NCI-H226 (cell line): ENCODE measurements around the gene CLEC3B.
A peak's percentile ranks its signal among the peaks of the same experiment; 100 is the strongest.
"Not testable (repeated sequence)": the region's sequence is repeated elsewhere in the genome, so short reads cannot be mapped to it uniquely, and the experiment has no call there.

Experiments used
- DNase-seq: peaks from one replicate; pipeline ENCODE4 v3.0.0-alpha.2; 2015

The CLEC3B gene

DNA sequence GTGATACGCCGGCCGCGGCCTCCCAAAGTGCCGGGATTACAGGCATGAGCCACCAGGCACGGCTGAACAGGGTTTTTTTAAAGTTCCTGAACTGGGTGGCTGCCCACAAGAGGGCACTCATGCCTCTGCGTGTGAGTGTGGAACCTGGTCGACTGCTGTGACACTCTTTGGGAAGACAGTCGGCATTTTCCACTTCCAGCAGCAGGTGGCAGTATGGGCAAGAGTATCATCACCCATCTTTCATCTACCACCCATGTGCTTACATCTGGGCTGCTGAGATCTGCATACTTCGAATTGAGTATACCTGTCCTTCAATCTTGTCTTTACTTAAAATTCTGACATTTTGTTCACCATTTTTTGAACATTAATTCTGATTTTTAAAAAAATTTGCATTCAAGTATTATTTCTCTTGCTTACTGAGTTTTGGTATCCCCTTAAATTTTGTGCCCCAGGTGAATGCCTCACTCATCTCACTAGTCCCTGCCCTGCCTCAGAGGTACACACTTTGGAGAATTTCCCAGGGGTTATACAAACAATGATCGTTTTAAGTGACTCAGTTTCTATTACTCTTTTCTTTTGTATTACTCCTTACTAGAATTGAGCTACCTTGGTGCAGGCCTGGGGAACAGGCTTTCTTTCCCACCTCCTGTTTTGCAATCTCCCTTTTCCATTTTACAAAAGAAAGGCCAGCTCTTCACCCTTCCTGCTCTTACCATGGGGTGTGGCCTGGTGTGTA, 11.8 kb downstream of the CLEC3B start:
- peak; percentile 68 for DNase-seq

DNA sequence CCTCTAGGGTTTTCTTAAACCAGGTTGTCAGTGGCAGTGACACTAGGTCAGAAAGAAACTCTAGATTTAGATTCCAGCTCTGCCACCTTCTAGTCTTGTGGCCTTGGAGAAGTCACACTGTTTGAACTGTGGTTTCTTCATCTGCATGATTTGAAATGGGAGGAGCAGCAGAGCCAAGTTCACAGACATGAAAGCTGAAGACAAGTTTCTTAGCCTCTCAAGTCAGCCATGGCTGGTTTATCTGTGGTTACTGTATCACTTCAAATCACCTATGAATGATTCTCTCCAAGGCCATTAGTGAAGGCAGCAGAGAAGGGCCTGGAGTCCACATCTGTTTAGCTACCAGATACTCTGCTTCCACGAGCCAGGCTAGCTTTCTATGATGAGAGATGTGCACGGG, 15.6 kb downstream of the CLEC3B start:
- DNase-seq: no peak

DNA sequence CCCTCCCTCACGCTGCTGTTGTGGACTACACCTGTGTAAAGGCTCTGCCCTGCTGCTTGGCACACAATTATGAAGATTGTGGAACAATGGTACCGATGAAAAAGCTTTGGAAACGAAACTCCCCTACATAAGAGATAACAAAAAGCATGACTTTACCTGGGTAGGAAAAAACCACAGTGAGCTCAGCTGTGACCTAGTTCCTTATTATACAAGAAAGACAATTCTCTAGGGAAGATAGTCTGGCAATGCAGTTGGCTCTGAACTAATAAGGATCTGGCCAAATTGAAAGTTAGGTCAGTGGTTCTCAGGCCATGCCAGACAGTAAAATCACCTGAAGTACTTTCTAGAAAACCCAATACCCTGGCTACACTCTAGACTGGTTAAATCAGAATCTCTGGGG, 16.1 kb downstream of the CLEC3B start:
- no peak for DNase-seq

DNA sequence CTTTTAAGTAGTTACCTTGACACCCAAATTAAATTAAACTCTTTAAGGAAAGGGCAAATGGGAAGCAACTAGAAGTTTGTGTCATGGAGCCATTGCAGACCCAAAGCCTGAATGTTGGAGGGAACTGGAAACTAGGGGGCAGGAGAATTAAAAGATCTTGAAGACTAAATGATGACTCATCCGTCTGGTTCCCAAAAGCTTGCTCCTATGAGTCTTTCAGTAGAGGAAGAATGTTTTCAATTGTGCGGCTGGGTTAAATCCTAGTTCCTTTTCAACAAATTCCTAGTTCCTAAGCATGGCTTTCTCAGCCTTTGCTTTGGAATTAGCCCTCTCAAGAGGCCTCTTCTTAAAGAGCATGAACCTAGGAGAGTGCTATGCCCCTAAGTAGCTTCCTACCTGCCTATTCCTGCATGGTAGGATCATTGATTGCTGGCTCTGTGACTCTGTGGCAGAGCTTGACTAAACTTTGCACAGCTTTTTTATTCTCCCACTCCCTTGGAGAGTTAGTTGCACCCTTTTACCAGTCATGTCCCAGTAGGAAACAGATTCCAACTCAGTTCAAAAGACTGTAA, 17.7 kb downstream of the CLEC3B start:
- peak; percentile 34 for DNase-seq

DNA sequence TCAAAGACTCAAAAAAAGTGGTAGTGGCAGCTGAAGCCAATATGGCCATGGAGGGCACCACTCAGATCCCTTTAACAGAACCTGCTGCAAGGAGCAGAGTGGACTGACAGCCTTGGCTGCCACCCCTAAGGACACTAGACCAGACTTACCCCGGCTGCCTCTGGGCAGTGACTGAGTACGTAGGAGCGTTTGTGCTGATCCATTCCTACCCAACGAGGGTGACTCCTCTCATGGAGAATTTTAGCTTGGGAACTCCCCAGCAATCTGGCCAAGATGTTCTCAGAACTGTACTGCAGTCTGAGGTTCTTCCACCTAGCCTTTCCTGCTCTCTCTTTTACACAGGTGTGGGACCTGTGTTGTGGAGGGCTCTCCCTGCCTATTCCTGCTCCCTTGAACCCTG, 22.1 kb downstream of the CLEC3B start:
- DNase-seq: no peak

DNA sequence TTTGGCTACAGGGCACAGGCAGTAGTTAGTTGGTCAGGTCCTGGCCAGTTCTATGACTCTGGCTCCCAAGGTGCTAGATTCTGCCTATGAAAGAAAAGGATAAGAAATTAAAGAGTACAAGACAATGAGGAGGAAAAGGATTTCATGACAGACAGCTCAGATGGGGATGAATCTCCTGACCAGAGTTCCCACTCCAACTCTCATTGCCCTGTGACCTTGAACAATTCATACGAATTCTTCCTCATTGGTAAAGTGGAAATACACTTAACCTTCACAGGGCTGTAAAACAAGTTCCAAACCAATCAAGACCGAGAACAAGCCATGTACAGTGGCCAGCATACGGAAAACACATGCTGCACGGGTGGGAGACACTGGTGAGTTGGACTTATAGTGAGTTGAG, 23.7 kb downstream of the CLEC3B start:
- DNase-seq: no peak

DNA sequence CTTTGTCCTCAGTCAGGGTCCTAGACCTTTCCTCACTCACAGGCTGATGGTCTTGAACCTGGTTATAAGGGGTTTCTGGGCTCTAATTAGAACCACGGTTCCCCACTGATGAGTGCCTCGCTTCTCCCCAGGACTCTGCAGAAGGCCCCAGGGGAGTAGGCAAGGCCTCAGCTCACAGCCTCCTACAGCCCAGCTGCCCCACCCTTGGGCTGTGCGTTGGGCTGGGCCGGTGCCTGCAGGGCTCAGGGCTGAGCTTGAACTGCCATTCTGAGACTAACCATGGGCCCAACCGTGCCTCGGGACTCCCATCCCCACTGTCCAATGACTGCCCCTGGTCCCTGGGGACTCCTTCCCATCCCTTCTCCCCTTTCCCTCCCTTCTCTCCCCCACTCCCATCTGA, 25.6 kb downstream of the CLEC3B start:
- no peak for DNase-seq

DNA sequence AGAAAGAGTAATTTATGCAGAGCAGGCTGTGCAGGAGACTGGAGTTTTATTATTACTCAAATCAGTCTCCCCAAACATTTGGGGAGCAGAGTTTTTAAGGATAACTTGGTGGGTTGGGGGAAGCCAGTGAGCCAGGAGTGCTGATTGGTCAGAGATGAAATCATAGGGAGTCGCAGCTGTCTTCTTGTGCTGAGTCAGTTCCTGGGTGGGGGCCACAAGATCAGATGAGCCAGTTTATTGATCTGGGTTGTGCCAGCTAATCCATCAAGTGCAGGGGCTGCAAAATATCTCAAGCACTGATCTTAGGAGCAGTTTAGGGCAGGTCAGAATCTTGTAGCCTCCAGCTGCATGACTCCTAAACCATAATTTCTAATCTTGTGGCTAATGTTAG, 27.7 kb downstream of the CLEC3B start:
- DNase-seq: not testable (repeated sequence)

DNA sequence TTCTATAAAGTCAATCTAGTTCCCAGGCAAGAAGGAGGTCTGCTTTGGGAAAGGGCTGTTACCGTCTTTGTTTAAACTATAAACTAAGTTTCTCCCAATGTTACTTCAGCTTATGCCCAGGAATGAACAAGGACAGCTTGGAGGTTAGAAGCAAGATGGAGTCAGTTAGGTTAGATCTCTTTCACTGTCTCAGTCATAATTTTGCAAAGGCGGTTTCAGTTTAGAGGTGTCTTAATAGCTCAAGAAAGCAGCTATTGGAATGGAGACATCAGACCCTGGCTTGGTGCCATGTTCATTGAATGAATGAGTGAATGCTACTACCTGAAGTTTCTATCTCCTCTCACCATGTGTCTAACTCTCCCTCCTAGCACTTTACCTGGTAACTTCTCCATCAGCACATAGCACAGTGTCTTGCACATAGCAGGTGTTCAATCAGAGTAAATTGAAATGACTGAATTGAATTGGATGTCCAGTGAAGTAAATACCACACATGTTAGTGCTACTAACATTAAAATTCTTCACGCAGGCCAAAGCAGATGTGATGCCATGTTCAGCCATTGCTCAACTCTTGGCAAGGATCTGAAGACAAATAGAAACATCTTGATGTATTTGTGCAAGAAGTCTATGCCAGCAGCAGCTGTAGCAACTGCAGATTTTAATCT, 28.2 kb downstream of the CLEC3B start:
- no peak for DNase-seq

DNA sequence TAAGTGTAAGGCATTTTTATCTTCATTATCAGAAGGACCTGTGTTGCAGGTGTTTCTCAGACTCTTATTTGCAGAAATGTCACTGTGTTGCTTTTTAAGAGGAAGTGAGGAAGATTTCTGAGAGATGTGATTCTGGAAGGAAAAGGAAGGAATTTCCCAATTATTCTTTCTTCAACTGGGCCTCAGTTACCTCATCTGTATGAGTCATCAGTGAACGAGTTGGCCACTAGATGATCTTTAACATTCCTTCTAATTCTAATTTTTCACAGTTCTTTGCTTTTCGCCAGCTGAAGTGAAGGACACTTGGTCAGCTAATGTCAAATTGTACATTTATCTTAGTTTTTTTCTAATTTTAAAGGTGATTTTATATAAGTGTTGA, 28.9 kb downstream of the CLEC3B start:
- DNase-seq: peak; percentile 46

DNA sequence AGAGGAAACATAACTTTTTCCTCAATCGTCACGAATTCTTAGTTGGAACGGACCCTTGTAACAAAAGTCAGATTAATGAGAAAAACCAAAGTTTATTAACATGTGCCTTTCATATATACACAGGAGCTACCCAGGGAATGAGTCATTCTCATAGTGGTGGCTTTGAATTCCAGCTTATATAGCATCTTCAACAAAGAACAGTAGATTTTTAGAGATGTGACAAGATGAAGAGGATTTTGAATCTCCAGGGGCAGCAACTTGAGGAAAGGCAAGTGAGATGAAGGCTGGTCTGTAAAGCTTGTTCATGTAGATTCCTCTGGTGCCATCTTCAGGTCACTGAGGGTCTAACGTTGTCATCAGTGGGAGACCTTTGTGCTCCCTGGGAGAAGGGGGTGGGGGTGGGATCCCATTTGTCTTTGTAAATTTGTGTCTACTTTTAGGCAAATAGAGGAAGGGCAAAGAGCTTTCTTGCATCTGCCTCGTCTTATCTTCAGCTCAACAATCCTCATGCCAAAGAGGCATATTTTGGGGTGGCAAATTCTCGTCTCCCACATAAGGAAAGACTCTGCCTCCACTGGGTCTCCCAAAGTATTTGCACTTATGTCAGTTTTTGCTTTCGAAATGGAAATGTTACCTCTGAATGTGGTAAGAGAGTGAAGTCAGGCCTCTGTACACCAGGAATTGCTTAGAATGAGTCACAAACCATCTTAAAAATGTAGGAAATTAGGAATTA, 29.5 kb downstream of the CLEC3B start:
- peak; percentile 62 for DNase-seq

DNA sequence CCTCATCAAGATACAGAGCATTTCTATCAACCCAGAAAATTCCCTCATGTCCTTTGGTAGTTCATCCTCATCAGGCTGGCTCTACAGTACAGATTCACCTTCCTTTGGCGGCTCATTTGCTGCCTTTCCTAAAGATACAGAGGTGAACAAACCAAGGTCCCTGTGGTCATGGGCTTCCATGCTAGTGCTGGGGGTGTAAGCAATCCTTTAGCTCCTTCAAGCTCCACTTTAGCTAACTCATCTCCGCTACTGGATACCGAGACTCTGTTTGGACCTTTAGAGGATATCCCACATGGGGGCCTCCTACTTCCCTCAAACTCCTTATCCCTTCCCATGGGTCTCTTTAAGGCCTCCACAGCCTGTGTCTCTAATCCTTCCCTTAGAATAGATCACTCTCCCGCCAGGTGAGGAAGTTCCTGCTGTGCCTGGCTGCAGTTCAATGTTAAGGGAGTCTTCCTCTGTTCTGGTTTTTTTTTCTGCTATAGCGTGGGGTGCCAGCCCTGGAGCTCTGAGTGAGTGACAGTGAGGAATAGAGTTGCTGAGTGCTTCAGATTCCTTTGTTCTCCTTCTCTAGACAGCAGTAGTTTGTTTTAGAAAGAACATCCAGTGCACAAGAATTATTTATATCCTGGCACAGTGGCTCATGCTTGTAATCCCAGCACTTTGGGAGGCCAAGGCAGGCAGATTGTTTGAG, 30.7 kb downstream of the CLEC3B start:
- DNase-seq: peak; percentile 34

DNA sequence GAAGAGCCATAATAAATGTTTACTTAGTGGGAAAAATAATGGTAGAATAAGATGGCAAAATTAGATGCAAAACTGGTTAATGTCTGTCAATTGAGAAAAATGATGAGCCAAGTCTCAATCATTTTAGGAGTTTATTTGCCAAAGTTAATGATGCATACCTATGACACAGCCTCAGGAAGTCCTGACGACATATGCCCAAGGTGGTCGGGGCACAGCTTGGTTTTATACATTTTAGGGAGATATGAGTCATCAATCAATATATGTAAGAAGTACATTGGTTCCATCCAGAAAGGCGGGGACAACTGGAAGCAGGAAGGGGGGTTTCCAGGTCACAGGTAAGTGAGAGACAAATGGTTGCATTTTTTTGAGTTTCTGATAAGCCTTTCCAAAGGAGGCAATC, 31.5 kb downstream of the CLEC3B start:
- no peak for DNase-seq

DNA sequence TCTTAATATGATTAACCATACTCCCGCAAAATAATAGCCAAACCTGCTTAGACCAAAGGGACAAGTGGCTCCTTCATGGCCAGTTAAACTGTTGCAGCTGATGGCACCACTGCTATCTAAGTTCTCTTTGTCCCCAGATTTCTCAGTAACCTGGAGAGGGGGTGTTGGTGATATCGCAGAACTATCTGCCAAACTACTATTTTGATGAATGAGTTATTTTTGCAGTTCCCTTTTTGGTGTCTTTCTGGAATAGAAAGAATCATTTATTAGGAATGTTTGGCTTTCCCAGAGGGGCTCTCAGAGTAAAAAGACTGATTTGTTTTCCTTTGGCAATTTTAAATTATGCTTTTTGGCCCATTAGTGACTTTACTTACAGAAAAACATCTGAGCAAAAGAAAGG, 33.0 kb downstream of the CLEC3B start:
- DNase-seq: no peak

DNA sequence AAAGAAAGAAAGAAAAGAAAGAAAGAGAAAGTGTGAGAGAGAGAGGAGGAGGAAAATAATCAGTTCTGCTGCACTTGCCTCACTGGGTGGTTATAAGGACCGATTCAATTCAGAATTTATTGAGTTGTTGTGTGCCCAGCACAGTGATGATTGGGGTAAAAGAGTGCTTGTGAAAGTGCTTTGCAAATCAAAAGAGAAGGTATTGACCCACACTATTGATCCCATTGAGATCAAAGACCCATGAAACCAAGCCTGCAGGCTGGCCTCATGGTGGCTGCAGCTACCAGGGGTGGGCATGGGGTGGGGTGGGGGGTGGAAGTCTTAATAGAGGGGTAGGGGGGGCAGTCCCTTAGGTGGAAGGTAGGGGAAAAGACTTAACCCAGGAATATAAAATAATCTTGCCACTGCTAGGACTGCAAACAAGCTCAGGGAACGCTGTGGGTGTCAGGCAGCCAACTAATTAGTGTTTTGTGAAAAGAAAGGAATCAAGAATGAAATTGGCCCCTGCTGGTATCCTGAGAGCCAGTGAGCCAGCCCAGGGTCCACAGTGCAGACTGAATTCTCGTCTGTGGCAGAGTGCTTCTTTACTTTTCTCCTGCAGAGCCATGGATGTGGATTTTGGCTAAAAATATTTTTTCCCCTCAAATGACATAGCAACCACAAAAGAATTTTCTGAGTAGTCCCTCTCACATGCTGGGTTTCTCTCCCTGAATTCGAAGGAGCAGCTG, 34.2 kb downstream of the CLEC3B start:
- DNase-seq: no peak

DNA sequence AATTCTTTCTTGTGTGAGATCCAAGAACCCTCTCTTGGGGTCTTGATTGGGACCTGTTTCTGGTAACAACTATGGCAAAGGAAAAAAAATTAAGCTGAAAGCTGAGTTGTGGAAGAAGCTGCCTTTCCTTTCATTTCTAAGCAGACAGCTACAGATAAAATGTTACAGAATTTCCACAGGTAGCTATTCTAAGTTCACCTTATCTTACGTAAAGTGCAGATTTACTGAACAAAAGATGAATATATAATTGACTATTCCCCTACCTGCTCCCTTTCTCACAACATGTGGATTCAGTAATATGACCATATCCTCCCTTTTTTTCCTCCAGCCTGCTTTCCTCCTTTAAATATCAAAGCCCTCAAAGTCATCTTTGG, 36.6 kb downstream of the CLEC3B start:
- DNase-seq: no peak

DNA sequence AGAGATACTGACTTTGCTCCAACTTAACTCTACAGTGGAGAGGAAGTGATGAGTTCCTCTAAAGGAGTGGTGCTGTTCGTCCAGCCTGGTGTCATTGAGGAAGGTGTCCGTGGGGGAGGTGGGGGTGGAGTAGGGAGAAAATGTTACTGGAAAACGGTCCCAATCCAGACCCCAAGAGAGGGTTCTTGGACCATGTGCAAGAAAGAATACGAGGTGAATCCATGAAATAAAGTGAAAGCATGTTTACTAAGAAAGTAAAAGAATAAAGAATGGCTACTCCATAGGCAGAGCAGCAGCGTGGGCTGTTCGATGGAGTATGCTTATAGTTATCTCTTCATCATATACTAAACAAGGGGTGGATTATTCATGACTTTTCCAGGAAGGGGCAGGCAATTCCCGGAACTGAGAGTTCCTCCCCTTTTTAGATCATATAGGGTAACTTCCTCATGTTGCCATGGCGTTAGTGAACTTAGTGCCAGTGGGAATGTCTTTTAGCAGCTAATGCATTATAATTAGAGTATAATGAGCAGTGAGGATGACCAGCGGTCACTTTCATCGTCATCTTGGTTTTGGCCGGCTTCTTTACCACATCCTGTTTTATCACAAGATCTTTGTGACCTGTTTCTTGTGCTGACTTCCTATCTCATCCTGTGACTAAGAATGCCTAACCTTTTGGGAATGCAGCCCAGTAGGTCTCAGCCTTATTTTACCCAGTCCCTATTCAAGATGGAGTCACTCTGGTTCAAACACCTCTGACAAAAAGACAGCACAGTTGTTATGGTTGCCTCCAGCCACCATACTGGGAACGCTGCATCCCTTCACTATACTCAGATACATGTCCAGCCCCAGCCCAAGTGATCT, 38.6 kb downstream of the CLEC3B start:
- DNase-seq: peak; percentile 10

DNA sequence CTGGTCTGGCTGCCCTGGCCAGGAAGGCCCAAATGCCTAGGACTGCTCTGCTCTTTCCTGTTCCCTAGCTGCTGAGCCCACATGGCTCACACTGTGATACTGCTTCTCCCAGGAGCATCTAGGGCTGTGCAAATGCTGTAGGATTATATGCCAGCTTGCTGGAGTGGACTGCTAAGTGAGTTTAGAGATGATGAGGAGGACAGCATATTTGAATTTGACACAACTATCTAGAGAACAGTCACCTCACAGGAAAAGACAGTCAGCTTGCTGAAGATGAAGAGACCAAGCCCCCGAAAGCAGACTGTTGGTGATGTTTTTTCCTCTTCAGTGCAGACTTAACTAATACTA, 39.2 kb downstream of the CLEC3B start:
- no peak for DNase-seq

DNA sequence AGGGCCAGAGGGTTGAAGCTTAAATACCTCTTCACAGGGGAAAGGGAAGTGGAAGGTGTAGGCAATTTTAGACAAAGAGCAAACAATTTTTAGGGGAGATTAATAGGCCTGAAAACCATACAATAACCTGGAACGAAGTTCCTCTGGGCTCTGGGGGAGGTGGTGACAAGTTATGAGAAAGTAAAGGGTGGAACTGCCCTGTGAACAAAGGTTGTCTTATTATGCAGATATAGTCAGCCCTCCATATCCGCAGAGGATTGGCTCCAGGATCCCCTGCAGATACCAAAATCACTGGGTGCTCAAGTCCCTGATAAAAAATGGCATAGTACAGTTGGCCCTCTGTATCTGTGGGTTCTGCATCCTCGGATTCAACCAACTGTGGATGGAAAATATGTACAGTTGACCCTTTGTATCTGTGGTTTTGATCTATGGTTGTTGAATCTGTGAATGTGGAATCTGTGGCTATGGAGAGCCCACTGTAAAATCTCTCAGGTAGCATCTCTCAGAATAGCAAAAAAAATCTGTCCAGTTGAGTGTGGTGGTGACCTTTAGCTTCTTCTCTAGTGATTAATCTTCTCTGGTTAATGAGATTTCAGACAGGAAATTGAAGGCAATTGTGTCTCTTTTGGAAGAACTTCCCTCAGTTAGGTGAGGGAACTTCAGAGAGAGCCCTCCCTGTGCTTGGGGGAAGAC, 40.2 kb downstream of the CLEC3B start:
- no peak for DNase-seq

DNA sequence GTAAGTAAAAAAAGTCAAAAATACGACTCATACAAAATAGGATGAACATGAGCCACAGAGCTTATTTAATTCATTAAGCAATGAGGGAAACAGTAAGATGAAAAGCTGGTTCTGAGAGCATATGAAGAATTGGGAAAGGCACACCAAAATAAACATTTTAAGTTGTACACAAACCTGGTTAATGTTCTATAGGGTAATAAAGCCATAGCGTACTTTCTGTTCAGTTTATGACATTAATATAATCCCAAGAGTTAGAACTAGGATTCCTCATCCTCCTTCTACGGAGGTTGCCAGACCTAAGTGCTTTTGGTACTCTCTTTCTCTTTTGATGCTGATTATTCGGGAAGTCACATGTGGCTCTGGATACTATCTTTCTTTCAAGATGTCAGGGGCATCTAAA, 41.4 kb downstream of the CLEC3B start:
- DNase-seq: no peak

DNA sequence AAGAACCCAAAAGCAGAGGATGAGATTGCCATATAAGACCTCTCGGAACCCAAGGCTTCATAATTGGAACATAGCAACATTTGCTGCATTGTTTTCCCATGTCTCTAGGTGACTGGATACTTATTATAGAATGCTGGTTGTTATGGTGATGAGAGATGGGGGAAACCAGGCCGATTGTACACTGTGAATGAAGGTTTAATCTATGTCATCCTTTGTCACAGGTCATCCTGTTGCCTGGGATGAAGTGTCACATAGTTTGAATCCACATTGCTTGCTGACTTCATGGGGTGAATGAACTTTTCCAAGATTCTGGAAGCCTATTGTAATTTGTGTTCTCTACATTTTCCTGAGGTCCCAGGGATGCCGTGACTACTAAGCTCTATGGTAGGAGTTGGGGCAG, 41.8 kb downstream of the CLEC3B start:
- no peak for DNase-seq
